ENCODE results near the gene SLC8A2.
"Not testable (repeated sequence)": the region's sequence is repeated elsewhere in the genome, so short reads cannot be mapped to it uniquely, and the experiment has no call there.

SLC8A2 gene

GRCh38 chr19:47486220-47486619 lies 14.5 kb upstream of the SLC8A2 start:
- H3K36me3 ChIP-seq (ENCODE audit: control insufficient read depth, insufficient read depth, low read length), result peaks cover 37% of the 10 kb centered on the region
- not testable (repeated sequence) for H3K27me3 ChIP-seq (ENCODE audit: control insufficient read depth, insufficient read depth, low read length); H3K27ac ChIP-seq (ENCODE audit: low read depth, low read length); H3K4me1 ChIP-seq (ENCODE audit: control insufficient read depth, insufficient read depth, low read length); H3K9ac ChIP-seq (ENCODE audit: low read length); H3K4me3 ChIP-seq (ENCODE audit: low read depth, low read length); H3K9me3 ChIP-seq (ENCODE audit: control insufficient read depth, insufficient read depth, low read depth, low read length)

DNA sequence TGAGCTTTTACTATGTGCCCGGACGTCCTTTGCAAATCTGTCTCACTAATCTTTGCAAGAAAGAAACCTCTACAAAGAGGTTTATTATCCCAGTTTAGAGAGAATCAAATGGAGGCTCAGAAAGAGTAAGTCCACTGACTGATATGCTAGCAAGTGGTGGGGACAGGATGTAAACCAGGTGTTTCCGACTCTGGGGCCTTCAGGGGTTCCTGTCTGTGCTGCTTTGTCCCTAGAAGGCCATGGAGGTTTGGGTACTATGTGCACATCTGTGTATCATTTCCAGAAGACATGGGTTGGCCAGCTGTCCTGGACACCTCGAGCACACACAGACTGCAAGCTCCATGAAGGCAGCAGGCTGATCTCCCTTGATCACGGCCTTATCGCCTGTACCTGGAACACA lies 13.5 kb upstream of the SLC8A2 start:
- no peak overlapping the region for H3K27ac ChIP-seq (ENCODE audit: low read depth, low read length)
- no peak overlapping the region for H3K4me3 ChIP-seq (ENCODE audit: low read depth, low read length)

DNA sequence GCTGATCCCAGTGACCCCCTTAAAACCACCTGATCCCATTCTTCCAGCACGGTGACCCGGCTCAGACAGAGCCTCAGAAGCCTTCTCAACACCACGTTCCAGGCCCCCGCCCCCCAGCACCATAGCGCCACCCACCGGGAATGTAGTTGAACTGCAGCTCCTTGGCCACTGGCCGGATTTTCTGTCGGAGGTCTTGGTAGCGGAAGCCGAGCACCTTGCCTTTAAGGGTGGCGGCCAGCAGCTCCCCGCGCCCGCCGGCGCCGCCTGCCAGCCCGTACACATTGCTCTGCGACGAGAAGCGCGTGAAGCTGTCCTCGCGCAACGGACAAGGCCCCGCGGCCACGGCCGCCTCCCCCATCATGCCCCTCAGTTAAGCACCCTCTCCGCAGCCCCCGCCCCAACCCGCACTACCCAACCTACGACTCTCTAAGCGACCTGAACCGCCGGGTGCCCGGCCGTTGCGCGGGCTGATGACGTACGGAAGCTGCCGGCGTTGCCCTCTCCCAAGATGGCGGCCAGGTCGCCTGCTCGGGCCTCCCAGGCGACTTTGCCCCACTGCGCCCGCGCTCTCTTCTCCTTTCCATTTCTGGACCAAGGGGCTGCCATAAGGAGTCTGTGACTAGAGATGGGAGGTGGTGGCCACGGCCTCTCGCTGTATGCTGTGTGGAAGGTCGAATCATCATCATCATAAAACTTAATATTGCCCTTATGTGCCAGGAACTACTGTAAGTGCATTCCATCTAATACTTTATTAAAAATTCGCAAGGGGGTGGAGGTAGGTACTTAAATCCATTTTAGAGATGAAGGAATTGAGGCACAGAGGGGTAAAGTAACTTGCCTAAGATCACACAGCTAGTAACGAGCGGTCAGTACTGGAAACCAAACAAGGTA lies 12.4 kb upstream of the SLC8A2 start, which contains the start of gene KPTN:
TSS of gene KPTN (minus strand) at position 420 of the 891 bp plus-strand sequence. CDS start at position 361, 59 bp downstream.
- H3K4me3 ChIP-seq (ENCODE audit: low read depth, low read length), result peak within 1 kb of the TSS; percentile 81
- H3K9me3 ChIP-seq (ENCODE audit: control insufficient read depth, insufficient read depth, low read depth, low read length), result no peaks in the 10 kb centered on the region
- H3K9ac ChIP-seq (ENCODE audit: low read length), result peak within 1 kb of the TSS; percentile 91
- H3K27ac ChIP-seq (ENCODE audit: low read depth, low read length), result peak within 1 kb of the TSS; percentile 93
- peaks cover 16% of the 10 kb centered on the region for H3K36me3 ChIP-seq (ENCODE audit: control insufficient read depth, insufficient read depth, low read length)
- no peaks in the 10 kb centered on the region for H3K27me3 ChIP-seq (ENCODE audit: control insufficient read depth, insufficient read depth, low read length)
- H3K4me1 ChIP-seq (ENCODE audit: control insufficient read depth, insufficient read depth, low read length), result peaks cover 9% of the 10 kb centered on the region; the same call in 1 of the 2 replicates

More for the DNA sequence above, 13.5 kb upstream of the SLC8A2 start:
- Histone ChIP-seq H3K36me3 (ENCODE audit: control insufficient read depth, insufficient read depth, low read length) (peaks cover 28% of the 10 kb centered on the region), H3K9me3 (ENCODE audit: control insufficient read depth, insufficient read depth, low read depth, low read length) (no peaks in the 10 kb centered on the region), H3K9ac (ENCODE audit: low read length) (no peak overlapping the region), H3K4me1 (ENCODE audit: control insufficient read depth, insufficient read depth, low read length) (peaks cover 6% of the 10 kb centered on the region; the same call in 1 of the 2 replicates), H3K27me3 (ENCODE audit: control insufficient read depth, insufficient read depth, low read length) (no peaks in the 10 kb centered on the region)

GRCh38 chr19:47483200-47483599 lies 11.5 kb upstream of the SLC8A2 start:
- Histone ChIP-seq H3K27ac (ENCODE audit: low read depth, low read length) (no peak overlapping the region), H3K4me3 (ENCODE audit: low read depth, low read length) (peak overlapping the region; percentile 81), H3K36me3 (ENCODE audit: control insufficient read depth, insufficient read depth, low read length) (peaks cover 11% of the 10 kb centered on the region), H3K4me1 (ENCODE audit: control insufficient read depth, insufficient read depth, low read length) (peaks cover 9% of the 10 kb centered on the region; the same call in 1 of the 2 replicates), H3K9ac (ENCODE audit: low read length) (no peak overlapping the region), H3K9me3 (ENCODE audit: control insufficient read depth, insufficient read depth, low read depth, low read length) (no peaks in the 10 kb centered on the region), H3K27me3 (ENCODE audit: control insufficient read depth, insufficient read depth, low read length) (no peaks in the 10 kb centered on the region)

DNA sequence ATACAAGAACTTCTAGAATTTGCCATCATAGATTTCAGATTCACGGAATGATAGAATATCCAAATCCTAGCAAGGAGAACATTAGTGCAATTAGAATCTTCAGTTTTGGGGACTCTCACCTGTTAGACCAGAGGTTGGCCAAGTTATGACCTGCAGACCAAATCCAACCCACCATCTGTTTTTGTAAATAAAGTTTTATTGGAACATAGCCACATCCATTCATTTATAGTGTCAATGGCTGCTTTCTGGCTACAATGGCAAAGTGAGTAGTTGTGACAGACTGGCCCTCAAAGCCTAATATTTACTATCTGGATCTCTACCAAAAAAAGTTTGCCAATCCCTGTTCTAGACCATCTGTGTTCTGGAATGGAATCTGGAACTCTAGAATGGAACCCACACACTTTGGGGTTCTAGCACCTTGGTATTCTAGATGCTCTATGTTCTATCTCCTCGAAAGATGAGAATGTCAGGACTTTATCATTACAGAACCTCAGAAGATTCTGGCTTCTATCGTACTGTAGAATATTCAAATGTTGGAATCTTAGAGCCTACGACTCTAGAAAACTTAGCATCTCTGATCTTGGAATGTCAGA lies 9.9 kb upstream of the SLC8A2 start:
- Histone ChIP-seq H3K27me3 (ENCODE audit: control insufficient read depth, insufficient read depth, low read length) (no peaks in the 10 kb centered on the region), H3K9ac (ENCODE audit: low read length) (no peak overlapping the region), H3K9me3 (ENCODE audit: control insufficient read depth, insufficient read depth, low read depth, low read length) (no peaks in the 10 kb centered on the region), H3K4me1 (ENCODE audit: control insufficient read depth, insufficient read depth, low read length) (peaks cover 9% of the 10 kb centered on the region; the same call in 1 of the 2 replicates), H3K27ac (ENCODE audit: low read depth, low read length) (no peak overlapping the region), H3K4me3 (ENCODE audit: low read depth, low read length) (no peak overlapping the region), H3K36me3 (ENCODE audit: control insufficient read depth, insufficient read depth, low read length) (peaks cover 7% of the 10 kb centered on the region)

- H3K36me3 ChIP-seq (ENCODE audit: control insufficient read depth, insufficient read depth, low read length), result peaks cover 7% of the 10 kb centered on the region
- H3K9ac ChIP-seq (ENCODE audit: low read length), result no peak overlapping the region
- H3K27me3 ChIP-seq (ENCODE audit: control insufficient read depth, insufficient read depth, low read length), result no peaks in the 10 kb centered on the region
- no peak overlapping the region for H3K27ac ChIP-seq (ENCODE audit: low read depth, low read length)
- H3K9me3 ChIP-seq (ENCODE audit: control insufficient read depth, insufficient read depth, low read depth, low read length), result no peaks in the 10 kb centered on the region
- H3K4me1 ChIP-seq (ENCODE audit: control insufficient read depth, insufficient read depth, low read length), result peaks cover 9% of the 10 kb centered on the region; the same call in 1 of the 2 replicates
- peak overlapping the region; percentile 57 for H3K4me3 ChIP-seq (ENCODE audit: low read depth, low read length)
Measured at GRCh38 chr19:47480658-47481057, 9.0 kb upstream of the SLC8A2 start.

DNA sequence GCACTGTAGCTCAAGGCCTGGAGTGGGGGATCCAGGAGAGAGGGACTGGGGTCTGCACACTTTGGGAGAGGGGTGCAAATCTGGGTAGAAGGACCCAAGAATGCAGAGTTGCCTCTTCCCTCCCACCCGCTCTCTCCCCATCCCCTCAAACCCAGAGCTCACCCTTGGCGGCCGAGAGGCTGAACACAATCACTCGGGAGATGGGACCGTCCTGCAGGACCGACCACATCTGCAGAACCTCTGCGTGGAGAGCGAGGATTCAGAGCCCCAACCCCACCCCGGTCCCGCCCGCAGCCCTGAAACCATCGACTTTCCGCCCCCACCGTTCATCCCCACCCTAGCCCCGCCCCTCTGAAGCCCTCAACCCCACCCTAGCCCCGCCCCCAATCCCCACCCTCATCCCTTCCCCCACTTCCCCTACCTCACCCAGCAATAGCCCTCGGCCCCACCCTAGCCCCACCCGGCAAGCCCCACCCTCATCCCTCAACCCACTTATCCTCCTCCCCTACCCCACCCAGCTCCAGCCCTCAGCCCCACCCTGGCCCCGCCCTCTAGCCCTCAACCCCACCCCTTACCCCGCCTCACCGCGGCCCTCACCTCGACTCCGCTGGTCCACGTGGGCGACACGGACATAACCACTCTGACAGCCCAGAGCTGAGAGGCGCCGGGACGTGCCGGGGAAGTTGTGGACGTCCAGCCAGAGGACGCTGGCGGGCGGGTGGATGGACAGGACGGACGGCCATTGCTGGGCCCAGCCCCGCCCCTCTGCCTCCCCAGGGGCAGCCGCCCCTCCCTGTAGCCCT lies 8.2 kb upstream of the SLC8A2 start:
- H3K36me3 ChIP-seq (ENCODE audit: control insufficient read depth, insufficient read depth, low read length), result peaks cover 3% of the 10 kb centered on the region; the same call in 1 of the 2 replicates
- no peaks in the 10 kb centered on the region for H3K27me3 ChIP-seq (ENCODE audit: control insufficient read depth, insufficient read depth, low read length)
- peaks cover 9% of the 10 kb centered on the region; the same call in 1 of the 2 replicates for H3K4me1 ChIP-seq (ENCODE audit: control insufficient read depth, insufficient read depth, low read length)
- peak overlapping the region; percentile 68 for H3K4me3 ChIP-seq (ENCODE audit: low read depth, low read length)
- H3K9ac ChIP-seq (ENCODE audit: low read length), result no peak overlapping the region
- no peaks in the 10 kb centered on the region for H3K9me3 ChIP-seq (ENCODE audit: control insufficient read depth, insufficient read depth, low read depth, low read length)
- no peak overlapping the region for H3K27ac ChIP-seq (ENCODE audit: low read depth, low read length)

GRCh38 chr19:47476438-47476972 lies 4.8 kb upstream of the SLC8A2 start:
- Histone ChIP-seq H3K27me3 (ENCODE audit: control insufficient read depth, insufficient read depth, low read length) (no peaks in the 10 kb centered on the region), H3K36me3 (ENCODE audit: control insufficient read depth, insufficient read depth, low read length) (peaks cover 3% of the 10 kb centered on the region; the same call in 1 of the 2 replicates), H3K4me3 (ENCODE audit: low read depth, low read length) (no peak overlapping the region), H3K27ac (ENCODE audit: low read depth, low read length) (no peak overlapping the region), H3K9ac (ENCODE audit: low read length) (no peak overlapping the region), H3K9me3 (ENCODE audit: control insufficient read depth, insufficient read depth, low read depth, low read length) (no peaks in the 10 kb centered on the region), H3K4me1 (ENCODE audit: control insufficient read depth, insufficient read depth, low read length) (peaks cover 8% of the 10 kb centered on the region; the same call in 1 of the 2 replicates)

DNA sequence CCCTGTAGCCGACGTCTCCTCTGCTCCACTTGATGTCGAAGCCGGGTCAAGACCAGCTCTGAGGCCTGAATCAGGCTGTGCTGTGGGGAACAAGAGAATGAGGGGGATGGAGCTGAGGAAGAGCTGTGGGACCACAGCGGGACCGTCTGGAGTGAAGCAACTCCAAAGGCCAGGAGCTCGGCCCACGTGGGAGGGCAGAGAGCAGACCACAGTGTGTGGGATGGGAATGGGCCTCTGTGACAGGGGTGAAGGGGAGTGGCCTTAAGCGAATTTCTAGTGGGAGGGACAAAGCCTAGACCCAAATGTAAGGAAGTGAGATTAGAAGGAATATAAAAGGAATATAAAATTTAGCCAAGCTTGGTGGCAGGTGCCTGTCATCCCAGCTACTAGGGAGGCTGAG lies 3.8 kb upstream of the SLC8A2 start:
- no peak overlapping the region for H3K27ac ChIP-seq (ENCODE audit: low read depth, low read length)

DNA sequence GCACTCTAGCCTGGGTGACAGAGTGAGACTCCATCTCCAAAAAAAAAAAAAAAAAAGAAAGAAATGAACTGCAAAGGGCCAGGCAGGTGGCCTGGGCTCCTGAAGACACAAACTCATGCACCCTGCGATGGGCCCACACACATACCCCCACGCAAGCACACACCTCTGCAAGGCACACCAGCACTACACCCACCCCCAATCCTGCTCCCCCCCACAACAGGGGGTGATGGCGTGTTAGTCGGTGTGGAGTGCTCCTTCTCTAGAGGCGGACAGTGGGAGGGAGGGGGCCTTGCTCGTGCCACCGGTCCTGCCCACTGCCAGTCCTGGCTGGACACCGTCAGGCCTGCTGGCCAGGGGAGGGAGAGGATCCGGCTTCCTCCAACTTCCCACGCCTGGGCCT lies 1.6 kb upstream of the SLC8A2 start:
- no peaks in the 10 kb centered on the region for H3K9me3 ChIP-seq (ENCODE audit: control insufficient read depth, insufficient read depth, low read depth, low read length)
- peaks cover 22% of the 10 kb centered on the region for H3K27me3 ChIP-seq (ENCODE audit: control insufficient read depth, insufficient read depth, low read length)
- H3K27ac ChIP-seq (ENCODE audit: low read depth, low read length), result no peak overlapping the region
- peaks cover 3% of the 10 kb centered on the region; the same call in 1 of the 2 replicates for H3K36me3 ChIP-seq (ENCODE audit: control insufficient read depth, insufficient read depth, low read length)
- no peak overlapping the region for H3K9ac ChIP-seq (ENCODE audit: low read length)
- no peak overlapping the region for H3K4me3 ChIP-seq (ENCODE audit: low read depth, low read length)
- peaks cover 25% of the 10 kb centered on the region for H3K4me1 ChIP-seq (ENCODE audit: control insufficient read depth, insufficient read depth, low read length)

More for the DNA sequence above, 3.8 kb upstream of the SLC8A2 start:
- no peak overlapping the region for H3K4me3 ChIP-seq (ENCODE audit: low read depth, low read length)
- H3K4me1 ChIP-seq (ENCODE audit: control insufficient read depth, insufficient read depth, low read length), result peaks cover 8% of the 10 kb centered on the region
- H3K36me3 ChIP-seq (ENCODE audit: control insufficient read depth, insufficient read depth, low read length), result peaks cover 3% of the 10 kb centered on the region; the same call in 1 of the 2 replicates
- peaks cover 8% of the 10 kb centered on the region for H3K27me3 ChIP-seq (ENCODE audit: control insufficient read depth, insufficient read depth, low read length)
- H3K9me3 ChIP-seq (ENCODE audit: control insufficient read depth, insufficient read depth, low read depth, low read length), result no peaks in the 10 kb centered on the region
- H3K9ac ChIP-seq (ENCODE audit: low read length), result no peak overlapping the region
